HepG2 (cell line): ENCODE data around the gene ARFGAP1. TPM values are rescaled to one million over a fixed set of nuclear protein-coding genes. Genes with fewer than 3 reads are reported as not detected.

Experiments used
- RAD21 ChIP-seq: fragments of 450-650 bp; formaldehyde crosslinking; IDR thresholded peaks from 2 replicates; pipeline ENCODE4 v1.5.0; 2020; ENCODE audit warnings: mild to moderate bottlenecking
- SSRP1 ChIP-seq: IDR thresholded peaks from 2 replicates; pipeline ENCODE4 v1.6.1; 2016; ENCODE audit warnings: control low read depth
- ZBTB1 ChIP-seq: sonication (generic); formaldehyde crosslinking; IDR thresholded peaks from 2 replicates; pipeline ENCODE4 v1.4.0; 2020; ENCODE audit warnings: missing genetic modification reagents, borderline replicate concordance
- ZFX ChIP-seq: sonication (generic); formaldehyde crosslinking; IDR thresholded peaks from 2 replicates; pipeline ENCODE4 v1.4.0; 2020; ENCODE audit warnings: mild to moderate bottlenecking, low read depth, missing genetic modification reagents, moderate library complexity
- ZKSCAN8 ChIP-seq: IDR thresholded peaks from 2 replicates; pipeline ENCODE4 v1.6.1; 2016; ENCODE audit warnings: borderline replicate concordance, missing genetic modification reagents, missing compliant biosample characterization
- ZNF773 ChIP-seq: sonication (generic); formaldehyde crosslinking; IDR thresholded peaks from 2 replicates; pipeline ENCODE4 v1.4.0; 2020; ENCODE audit warnings: missing genetic modification reagents, borderline replicate concordance
- polyA plus RNA-seq, 8 experiments: library from polyadenylated mRNA; depleted of rRNA in 3 of 8; stranded (reverse) in 7 of 8; unstranded in 1 of 8; fragments of >200 nt; fragmentation: Illumina TruSeq in 4 of 8; extraction: Trizol in 4 of 8; gene quantifications; 2 replicates each; pipeline versions ENCODE4 v1.2.1 to v1.2.3, GENCODE V29; 2011 to 2016; ENCODE audit warnings: low read depth in 4 of 8, missing spikeins in 1 of 8, mixed read lengths in 1 of 8; ENCODE audit not compliant: insufficient read depth in 1 of 8
- total RNA-seq, 5 experiments: library from RNA; depleted of rRNA; stranded (reverse); fragments of >200 nt; fragmentation: Illumina TruSeq; extraction: Trizol; gene quantifications; 2 replicates each; pipeline ENCODE4 v1.2.3, GENCODE V29; 2016; ENCODE audit warnings: low read depth in 1 of 5
- TF ChIP-seq, protein P1 (sequence below): sonication (generic); formaldehyde crosslinking; IDR thresholded peaks from 2 replicates; pipeline ENCODE4 v1.4.0; 2020; ENCODE audit warnings: missing genetic modification reagents
- TF ChIP-seq, protein P2 (sequence below), 2 experiments: fragments of 450-650 bp in 1 of 2; sonication (generic) in 1 of 2; formaldehyde crosslinking; IDR thresholded peaks; 2 replicates each; pipeline versions ENCODE4 v1.5.0 to v1.8.0; 2020 to 2022; ENCODE audit warnings: mild to moderate bottlenecking in 1 of 2, missing genetic modification reagents in 1 of 2
- TF ChIP-seq, protein P3 (sequence below): sonication (generic); formaldehyde crosslinking; conservative IDR thresholded peaks from 2 replicates; pipeline ENCODE4 v1.5.0; 2020; ENCODE audit warnings: missing genetic modification reagents

The ARFGAP1 gene
- total and polyA plus RNA-seq, 2 of the 13 experiments (the other 11 are each of a cell fraction or from before 2014, with no cell fraction given): 132 TPM

DNA sequence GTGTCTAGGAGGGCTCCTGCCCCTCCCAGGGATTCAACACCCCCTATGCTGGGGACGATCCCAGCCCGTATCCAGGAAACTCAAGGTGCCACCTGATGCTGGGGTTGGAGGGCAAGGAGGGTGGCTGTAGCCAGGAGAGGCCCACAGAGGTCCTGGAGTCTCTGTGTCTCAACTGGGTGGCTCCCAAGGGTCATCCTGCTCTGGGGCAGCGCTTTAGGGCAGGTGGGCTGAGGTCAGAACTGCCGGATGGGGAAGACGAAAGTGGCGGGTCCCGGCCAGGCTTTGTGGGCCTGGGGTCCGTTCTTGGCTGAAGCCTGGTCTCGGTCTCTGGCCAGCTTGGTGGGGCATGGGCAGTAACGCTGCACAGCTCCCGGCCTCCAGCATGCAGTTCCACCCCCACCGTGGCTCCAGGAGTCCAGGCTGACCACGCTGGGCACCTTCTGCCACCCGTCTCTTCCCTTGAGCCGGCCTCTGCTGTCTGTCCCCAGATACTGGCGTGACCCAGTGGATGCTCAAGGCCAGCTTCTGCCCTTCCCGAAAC is 17.6 kb downstream of the ARFGAP1 start (continued):
- TF ChIP-seq ZNF773 (CRISPR knock-in tag) (0 out of 2 replicates have a peak, but pooled peaks have one; percentile 60), ZFX (CRISPR knock-in tag) (0 out of 2 replicates have a peak, but pooled peaks have one; percentile 8), ZBTB1 (CRISPR knock-in tag) (no peak), ZKSCAN8 (CRISPR knock-in tag) (no peak), SSRP1 (CRISPR knock-in tag) (0 out of 2 replicates have a peak, but pooled peaks have one; percentile 4), RAD21 (peak; percentile 14; the same call in 1 of the 2 replicates)
- TF ChIP-seq, protein P1, sequence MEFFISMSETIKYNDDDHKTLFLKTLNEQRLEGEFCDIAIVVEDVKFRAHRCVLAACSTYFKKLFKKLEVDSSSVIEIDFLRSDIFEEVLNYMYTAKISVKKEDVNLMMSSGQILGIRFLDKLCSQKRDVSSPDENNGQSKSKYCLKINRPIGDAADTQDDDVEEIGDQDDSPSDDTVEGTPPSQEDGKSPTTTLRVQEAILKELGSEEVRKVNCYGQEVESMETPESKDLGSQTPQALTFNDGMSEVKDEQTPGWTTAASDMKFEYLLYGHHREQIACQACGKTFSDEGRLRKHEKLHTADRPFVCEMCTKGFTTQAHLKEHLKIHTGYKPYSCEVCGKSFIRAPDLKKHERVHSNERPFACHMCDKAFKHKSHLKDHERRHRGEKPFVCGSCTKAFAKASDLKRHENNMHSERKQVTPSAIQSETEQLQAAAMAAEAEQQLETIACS (CRISPR knock-in tag): peak; percentile 19; the same call in 1 of the 2 replicates
- TF ChIP-seq, protein P2, sequence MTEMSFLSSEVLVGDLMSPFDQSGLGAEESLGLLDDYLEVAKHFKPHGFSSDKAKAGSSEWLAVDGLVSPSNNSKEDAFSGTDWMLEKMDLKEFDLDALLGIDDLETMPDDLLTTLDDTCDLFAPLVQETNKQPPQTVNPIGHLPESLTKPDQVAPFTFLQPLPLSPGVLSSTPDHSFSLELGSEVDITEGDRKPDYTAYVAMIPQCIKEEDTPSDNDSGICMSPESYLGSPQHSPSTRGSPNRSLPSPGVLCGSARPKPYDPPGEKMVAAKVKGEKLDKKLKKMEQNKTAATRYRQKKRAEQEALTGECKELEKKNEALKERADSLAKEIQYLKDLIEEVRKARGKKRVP (CRISPR knock-in tag; IDR thresholded peaks at IDR 0.05): no peak
- TF ChIP-seq, protein P3, sequence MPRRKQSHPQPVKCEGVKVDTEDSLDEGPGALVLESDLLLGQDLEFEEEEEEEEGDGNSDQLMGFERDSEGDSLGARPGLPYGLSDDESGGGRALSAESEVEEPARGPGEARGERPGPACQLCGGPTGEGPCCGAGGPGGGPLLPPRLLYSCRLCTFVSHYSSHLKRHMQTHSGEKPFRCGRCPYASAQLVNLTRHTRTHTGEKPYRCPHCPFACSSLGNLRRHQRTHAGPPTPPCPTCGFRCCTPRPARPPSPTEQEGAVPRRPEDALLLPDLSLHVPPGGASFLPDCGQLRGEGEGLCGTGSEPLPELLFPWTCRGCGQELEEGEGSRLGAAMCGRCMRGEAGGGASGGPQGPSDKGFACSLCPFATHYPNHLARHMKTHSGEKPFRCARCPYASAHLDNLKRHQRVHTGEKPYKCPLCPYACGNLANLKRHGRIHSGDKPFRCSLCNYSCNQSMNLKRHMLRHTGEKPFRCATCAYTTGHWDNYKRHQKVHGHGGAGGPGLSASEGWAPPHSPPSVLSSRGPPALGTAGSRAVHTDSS: 0 out of 2 replicates have a peak, but pooled peaks have one; percentile 53
- TF ChIP-seq, all 625 proteins: peak for 19
